HepG2 (cell line): ENCODE results near the gene CLDN4.

Source experiments
- ELF4 ChIP-seq: sonication (generic); formaldehyde crosslinking; IDR thresholded peaks from 2 replicates; pipeline ENCODE4 v1.5.0; 2020; ENCODE audit warnings: missing genetic modification reagents, mild to moderate bottlenecking, moderate library complexity, borderline replicate concordance
- FOXK2 ChIP-seq: fragments of 450-650 bp; IDR thresholded peaks from 2 replicates; pipeline ENCODE4 v1.6.1; 2016
- REST ChIP-seq, 2 experiments: IDR thresholded peaks; 2 replicates each; pipeline ENCODE4 v1.6.1; 2011 to 2012; ENCODE audit warnings: low read length in 2 of 2, borderline replicate concordance in 1 of 2, low read depth in 1 of 2, mild to moderate bottlenecking in 1 of 2, moderate library complexity in 1 of 2
- RFX3 ChIP-seq: IDR thresholded peaks from 2 replicates; pipeline ENCODE4 v1.6.1; 2016; ENCODE audit warnings: missing biosample characterization, missing genetic modification reagents
- ZBTB49 ChIP-seq: sonication (generic); formaldehyde crosslinking; IDR thresholded peaks from 2 replicates; pipeline ENCODE4 v1.4.0; 2020; ENCODE audit warnings: missing genetic modification reagents, borderline replicate concordance
- ZMYM3 ChIP-seq: sonication (generic); formaldehyde crosslinking; IDR thresholded peaks from 2 replicates; pipeline ENCODE4 v1.5.1; 2020; ENCODE audit warnings: mild to moderate bottlenecking, missing genetic modification reagents
- TF ChIP-seq, protein P1 (sequence below): sonication (generic); formaldehyde crosslinking; IDR thresholded peaks from 2 replicates; pipeline ENCODE4 v1.5.1; 2020; ENCODE audit warnings: missing genetic modification reagents, mild to moderate bottlenecking, borderline replicate concordance
- TF ChIP-seq, protein P2 (sequence below): sonication (generic); formaldehyde crosslinking; IDR thresholded peaks from 2 replicates; pipeline ENCODE4 v1.5.0; 2020; ENCODE audit warnings: mild to moderate bottlenecking, missing genetic modification reagents, moderate library complexity

- no peak for TF ChIP-seq ELF4 (CRISPR knock-in tag)
- no peak for TF ChIP-seq REST (IDR thresholded peaks at IDR 0.05; ENCODE audit: borderline replicate concordance in 1 of 2, low read depth in 1 of 2, low read length in 2 of 2)
- no peak for TF ChIP-seq FOXK2
- TF ChIP-seq ZMYM3 (CRISPR knock-in tag) = no peak
- no peak for TF ChIP-seq RFX3 (CRISPR knock-in tag)
- TF ChIP-seq, protein P1, sequence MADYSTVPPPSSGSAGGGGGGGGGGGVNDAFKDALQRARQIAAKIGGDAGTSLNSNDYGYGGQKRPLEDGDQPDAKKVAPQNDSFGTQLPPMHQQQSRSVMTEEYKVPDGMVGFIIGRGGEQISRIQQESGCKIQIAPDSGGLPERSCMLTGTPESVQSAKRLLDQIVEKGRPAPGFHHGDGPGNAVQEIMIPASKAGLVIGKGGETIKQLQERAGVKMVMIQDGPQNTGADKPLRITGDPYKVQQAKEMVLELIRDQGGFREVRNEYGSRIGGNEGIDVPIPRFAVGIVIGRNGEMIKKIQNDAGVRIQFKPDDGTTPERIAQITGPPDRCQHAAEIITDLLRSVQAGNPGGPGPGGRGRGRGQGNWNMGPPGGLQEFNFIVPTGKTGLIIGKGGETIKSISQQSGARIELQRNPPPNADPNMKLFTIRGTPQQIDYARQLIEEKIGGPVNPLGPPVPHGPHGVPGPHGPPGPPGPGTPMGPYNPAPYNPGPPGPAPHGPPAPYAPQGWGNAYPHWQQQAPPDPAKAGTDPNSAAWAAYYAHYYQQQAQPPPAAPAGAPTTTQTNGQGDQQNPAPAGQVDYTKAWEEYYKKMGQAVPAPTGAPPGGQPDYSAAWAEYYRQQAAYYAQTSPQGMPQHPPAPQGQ (CRISPR knock-in tag) = no peak
- TF ChIP-seq, protein P2, sequence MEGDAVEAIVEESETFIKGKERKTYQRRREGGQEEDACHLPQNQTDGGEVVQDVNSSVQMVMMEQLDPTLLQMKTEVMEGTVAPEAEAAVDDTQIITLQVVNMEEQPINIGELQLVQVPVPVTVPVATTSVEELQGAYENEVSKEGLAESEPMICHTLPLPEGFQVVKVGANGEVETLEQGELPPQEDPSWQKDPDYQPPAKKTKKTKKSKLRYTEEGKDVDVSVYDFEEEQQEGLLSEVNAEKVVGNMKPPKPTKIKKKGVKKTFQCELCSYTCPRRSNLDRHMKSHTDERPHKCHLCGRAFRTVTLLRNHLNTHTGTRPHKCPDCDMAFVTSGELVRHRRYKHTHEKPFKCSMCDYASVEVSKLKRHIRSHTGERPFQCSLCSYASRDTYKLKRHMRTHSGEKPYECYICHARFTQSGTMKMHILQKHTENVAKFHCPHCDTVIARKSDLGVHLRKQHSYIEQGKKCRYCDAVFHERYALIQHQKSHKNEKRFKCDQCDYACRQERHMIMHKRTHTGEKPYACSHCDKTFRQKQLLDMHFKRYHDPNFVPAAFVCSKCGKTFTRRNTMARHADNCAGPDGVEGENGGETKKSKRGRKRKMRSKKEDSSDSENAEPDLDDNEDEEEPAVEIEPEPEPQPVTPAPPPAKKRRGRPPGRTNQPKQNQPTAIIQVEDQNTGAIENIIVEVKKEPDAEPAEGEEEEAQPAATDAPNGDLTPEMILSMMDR = peak; percentile 61
- TF ChIP-seq ZBTB49 (CRISPR knock-in tag) = no peak
Observed at GRCh38 chr7:73865738-73866445, 35.1 kb downstream of the CLDN4 start.
